OCI-LY1 (cell line): ENCODE results near the gene TMIGD3.

Experiments
- H2AFZ ChIP-seq: fragments of 200-600 bp; sonication (generic), shearing (Covaris generic); 2 replicates; pipeline ENCODE4 v1.6.0; 2014; ENCODE audit warnings: antibody characterized with exemption, mild to moderate bottlenecking, low read length
- H3F3A ChIP-seq: fragments of 200-600 bp; sonication (generic), shearing (Covaris generic); 2 replicates; pipeline ENCODE4 v1.6.0; 2014; ENCODE audit warnings: mild to moderate bottlenecking, antibody characterized with exemption, low read length, moderate library complexity; ENCODE audit not compliant: insufficient read depth
- H3K27ac ChIP-seq: fragments of 200-600 bp; sonication (generic); 2 replicates; pipeline ENCODE4 v1.5.1; 2014; ENCODE audit warnings: low read length, mixed run types, mild to moderate bottlenecking, low read depth; ENCODE audit not compliant: poor library complexity, severe bottlenecking
- H3K27me3 ChIP-seq: fragments of 200-600 bp; sonication (generic); 2 replicates; pipeline ENCODE4 v1.6.0; 2014; ENCODE audit warnings: antibody characterized with exemption, mild to moderate bottlenecking, low read length, moderate library complexity; ENCODE audit not compliant: insufficient read depth
- H3K36me3 ChIP-seq: fragments of 200-600 bp; sonication (generic); 2 replicates; pipeline ENCODE4 v1.6.1; 2014; ENCODE audit warnings: mild to moderate bottlenecking, antibody characterized with exemption, low read length, moderate library complexity, mixed read lengths; ENCODE audit not compliant: insufficient read depth
- H3K4me1 ChIP-seq: fragments of 200-600 bp; sonication (generic); 2 replicates; pipeline ENCODE4 v1.5.1; 2014; ENCODE audit warnings: mild to moderate bottlenecking, low read length, moderate library complexity; ENCODE audit not compliant: insufficient read depth, severe bottlenecking
- H3K4me2 ChIP-seq: fragments of 200-600 bp; sonication (generic), shearing (Covaris generic); 2 replicates; pipeline ENCODE4 v1.6.1; 2014; ENCODE audit warnings: low read length
- H3K4me3 ChIP-seq: fragments of 200-600 bp; sonication (generic); 2 replicates; pipeline ENCODE4 v1.5.1; 2014; ENCODE audit warnings: low read length, low read depth, mild to moderate bottlenecking, mixed read lengths; ENCODE audit not compliant: poor library complexity, severe bottlenecking
- H3K79me2 ChIP-seq: fragments of 200-600 bp; shearing (Covaris generic); 2 replicates; pipeline ENCODE4 v1.6.1; 2016; ENCODE audit warnings: mixed run types, low read length, mixed read lengths; ENCODE audit not compliant: insufficient read depth
- H3K9ac ChIP-seq: fragments of 200-600 bp; sonication (generic), shearing (Covaris generic); 2 replicates; pipeline ENCODE4 v1.6.1; 2014; ENCODE audit warnings: mild to moderate bottlenecking, low read length, mixed read lengths
- H3K9me2 ChIP-seq: fragments of 200-600 bp; sonication (generic), shearing (Covaris generic); 2 replicates; pipeline ENCODE4 v1.6.1; 2014; ENCODE audit warnings: low read depth, mild to moderate bottlenecking, low read length, mixed read lengths
- H3K9me3 ChIP-seq: fragments of 200-600 bp; shearing (Covaris generic); 2 replicates; pipeline ENCODE4 v1.6.1; 2014; ENCODE audit warnings: low read length, mixed read lengths
- H4K20me1 ChIP-seq: fragments of 200-600 bp; sonication (generic), shearing (Covaris generic); 2 replicates; pipeline ENCODE4 v1.6.0; 2016; ENCODE audit warnings: mild to moderate bottlenecking, low read length; ENCODE audit not compliant: insufficient read depth
- EZH2 ChIP-seq: fragments of 200-600 bp; sonication (generic), shearing (Covaris generic); IDR thresholded peaks from 2 replicates; pipeline ENCODE4 v1.8.0; 2017; ENCODE audit warnings: borderline replicate concordance, mixed run types, mild to moderate bottlenecking, antibody characterized with exemption, low read length, moderate library complexity, mixed read lengths
- TF ChIP-seq, protein P1 (sequence below): fragments of 200-600 bp; sonication (generic), shearing (Covaris generic); IDR thresholded peaks from 2 replicates; pipeline ENCODE4 v1.5.1; 2017; ENCODE audit warnings: mild to moderate bottlenecking, antibody characterized with exemption, low read length, moderate library complexity, mixed read lengths

TMIGD3 gene

DNA sequence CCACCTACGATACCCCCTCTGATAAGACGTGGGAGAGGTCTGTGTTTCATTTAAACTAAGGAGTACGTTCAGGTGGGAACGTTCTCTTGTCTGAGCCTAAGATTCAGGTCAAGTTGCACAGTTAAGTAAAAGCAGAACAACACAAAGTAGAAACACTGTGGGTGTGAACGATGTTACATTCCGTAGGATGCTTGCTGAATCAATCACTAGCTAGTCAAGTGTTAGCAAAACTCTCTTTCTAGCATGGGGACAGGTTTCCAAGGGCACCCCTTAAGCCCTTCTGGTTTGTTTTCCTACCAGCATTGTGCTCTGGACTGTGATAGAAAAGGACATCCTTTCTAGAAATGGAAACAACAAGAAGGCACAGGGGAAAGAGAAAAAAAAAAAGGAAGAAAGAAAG is 16.3 kb downstream of the TMIGD3 start:
- no peak overlapping the region for H3K9ac ChIP-seq
- H3K79me2 ChIP-seq, result no peaks in the 10 kb centered on the region
- H3F3A ChIP-seq, result no peaks in the 10 kb centered on the region
- no peaks in the 10 kb centered on the region for H4K20me1 ChIP-seq
- H3K9me2 ChIP-seq, result no peaks in the 10 kb centered on the region
- no peak overlapping the region for H3K27ac ChIP-seq
- H2AFZ ChIP-seq, result no peak overlapping the region
- no peaks in the 10 kb centered on the region for H3K27me3 ChIP-seq
- H3K4me3 ChIP-seq, result no peak overlapping the region
- H3K9me3 ChIP-seq, result no peaks in the 10 kb centered on the region
- H3K36me3 ChIP-seq, result no peaks in the 10 kb centered on the region
- no peaks in the 10 kb centered on the region for H3K4me1 ChIP-seq
- no peak for TF ChIP-seq EZH2
- TF ChIP-seq, protein P1, sequence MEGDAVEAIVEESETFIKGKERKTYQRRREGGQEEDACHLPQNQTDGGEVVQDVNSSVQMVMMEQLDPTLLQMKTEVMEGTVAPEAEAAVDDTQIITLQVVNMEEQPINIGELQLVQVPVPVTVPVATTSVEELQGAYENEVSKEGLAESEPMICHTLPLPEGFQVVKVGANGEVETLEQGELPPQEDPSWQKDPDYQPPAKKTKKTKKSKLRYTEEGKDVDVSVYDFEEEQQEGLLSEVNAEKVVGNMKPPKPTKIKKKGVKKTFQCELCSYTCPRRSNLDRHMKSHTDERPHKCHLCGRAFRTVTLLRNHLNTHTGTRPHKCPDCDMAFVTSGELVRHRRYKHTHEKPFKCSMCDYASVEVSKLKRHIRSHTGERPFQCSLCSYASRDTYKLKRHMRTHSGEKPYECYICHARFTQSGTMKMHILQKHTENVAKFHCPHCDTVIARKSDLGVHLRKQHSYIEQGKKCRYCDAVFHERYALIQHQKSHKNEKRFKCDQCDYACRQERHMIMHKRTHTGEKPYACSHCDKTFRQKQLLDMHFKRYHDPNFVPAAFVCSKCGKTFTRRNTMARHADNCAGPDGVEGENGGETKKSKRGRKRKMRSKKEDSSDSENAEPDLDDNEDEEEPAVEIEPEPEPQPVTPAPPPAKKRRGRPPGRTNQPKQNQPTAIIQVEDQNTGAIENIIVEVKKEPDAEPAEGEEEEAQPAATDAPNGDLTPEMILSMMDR, result no peak
- H3K4me2 ChIP-seq, result no peak overlapping the region

DNA sequence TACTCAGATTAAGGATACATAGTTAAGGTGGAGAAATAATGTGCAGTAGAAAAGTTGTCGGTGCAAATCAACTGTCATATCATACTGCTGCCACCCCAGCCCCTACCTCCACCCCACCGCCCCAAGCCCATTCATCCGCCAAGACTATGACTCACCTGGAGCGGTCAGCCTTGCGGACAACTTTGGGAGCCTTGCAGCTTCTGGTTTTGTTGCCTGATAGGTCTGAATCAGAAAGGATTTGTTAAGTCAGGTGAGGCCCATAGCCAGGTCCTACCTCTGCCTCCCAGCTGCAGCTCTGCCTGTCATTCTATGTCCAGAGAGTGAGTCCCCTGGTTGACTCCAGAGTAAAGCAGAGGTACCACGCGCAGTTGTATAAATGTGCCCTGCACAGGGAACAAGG is 17.0 kb downstream of the TMIGD3 start:
- TF ChIP-seq EZH2, result no peak
- TF ChIP-seq, protein P1, result no peak
- H3K9me2 ChIP-seq, result no peaks in the 10 kb centered on the region
- no peaks in the 10 kb centered on the region for H3K9me3 ChIP-seq
- H3K4me2 ChIP-seq, result no peak overlapping the region
- no peak overlapping the region for H3K4me3 ChIP-seq
- H3K27ac ChIP-seq, result no peak overlapping the region
- no peaks in the 10 kb centered on the region for H4K20me1 ChIP-seq
- H3K9ac ChIP-seq, result no peak overlapping the region
- H2AFZ ChIP-seq, result no peak overlapping the region
- no peaks in the 10 kb centered on the region for H3F3A ChIP-seq
- no peaks in the 10 kb centered on the region for H3K4me1 ChIP-seq
- no peaks in the 10 kb centered on the region for H3K79me2 ChIP-seq
- H3K27me3 ChIP-seq, result no peaks in the 10 kb centered on the region
- no peaks in the 10 kb centered on the region for H3K36me3 ChIP-seq

DNA sequence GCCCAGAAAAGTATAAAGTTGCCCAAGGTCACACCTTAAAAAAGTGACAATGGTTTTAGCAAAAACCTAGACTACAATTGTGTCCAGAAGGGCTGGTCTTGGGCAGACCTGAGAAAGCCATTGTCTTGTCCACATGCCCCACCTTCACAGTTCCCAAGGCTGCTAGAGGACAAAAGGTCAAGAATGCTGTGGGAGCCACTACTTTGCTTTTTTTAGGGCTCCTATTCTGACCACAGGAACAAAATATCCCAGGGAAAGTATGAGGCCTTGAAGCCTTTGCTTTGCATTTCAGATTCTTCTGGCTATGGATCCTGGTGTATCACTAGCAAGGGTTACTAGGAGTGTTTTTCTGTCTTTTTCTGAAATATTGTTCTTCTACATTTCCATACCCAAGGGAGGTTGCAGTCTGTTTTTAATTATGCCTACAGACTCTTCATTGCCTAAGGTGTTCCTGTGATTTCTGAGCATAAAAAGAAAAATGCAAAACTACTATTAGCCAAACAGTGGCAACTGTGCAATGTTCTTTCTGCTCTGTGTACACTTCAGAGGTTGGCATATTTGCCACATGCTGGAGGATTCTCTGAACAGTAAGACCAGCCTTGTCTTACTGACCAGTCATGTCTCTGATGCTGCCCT is 18.9 kb downstream of the TMIGD3 start:
- no peaks in the 10 kb centered on the region for H3K36me3 ChIP-seq
- H3K4me1 ChIP-seq, result no peaks in the 10 kb centered on the region
- H3K79me2 ChIP-seq, result no peaks in the 10 kb centered on the region
- no peak overlapping the region for H3K9ac ChIP-seq
- H4K20me1 ChIP-seq, result no peaks in the 10 kb centered on the region
- no peaks in the 10 kb centered on the region for H3K9me2 ChIP-seq
- H3F3A ChIP-seq, result no peaks in the 10 kb centered on the region
- TF ChIP-seq, protein P1, result no peak
- TF ChIP-seq EZH2, result no peak
- no peaks in the 10 kb centered on the region for H3K9me3 ChIP-seq
- no peak overlapping the region for H3K4me3 ChIP-seq
- H3K27ac ChIP-seq, result no peak overlapping the region
- no peak overlapping the region for H2AFZ ChIP-seq
- H3K4me2 ChIP-seq, result no peak overlapping the region
- no peaks in the 10 kb centered on the region for H3K27me3 ChIP-seq
